AG09319 (cell line): ENCODE measurements around the gene CSF2.
"Not testable (repeated sequence)": the region's sequence is repeated elsewhere in the genome, so short reads cannot be mapped to it uniquely, and the experiment has no call there.

Source experiments
- DNase-seq: peaks from one replicate; pipeline ENCODE4 v3.0.0-alpha.2; 2010; ENCODE audit warnings: low read depth; ENCODE audit errors: extremely low read depth
- TF ChIP-seq, protein P1 (sequence below): IDR thresholded peaks from 2 replicates; pipeline ENCODE4 v1.5.1; 2011; ENCODE audit warnings: low read depth, mild to moderate bottlenecking, inconsistent platforms, low read length, moderate library complexity

CSF2 gene

DNA sequence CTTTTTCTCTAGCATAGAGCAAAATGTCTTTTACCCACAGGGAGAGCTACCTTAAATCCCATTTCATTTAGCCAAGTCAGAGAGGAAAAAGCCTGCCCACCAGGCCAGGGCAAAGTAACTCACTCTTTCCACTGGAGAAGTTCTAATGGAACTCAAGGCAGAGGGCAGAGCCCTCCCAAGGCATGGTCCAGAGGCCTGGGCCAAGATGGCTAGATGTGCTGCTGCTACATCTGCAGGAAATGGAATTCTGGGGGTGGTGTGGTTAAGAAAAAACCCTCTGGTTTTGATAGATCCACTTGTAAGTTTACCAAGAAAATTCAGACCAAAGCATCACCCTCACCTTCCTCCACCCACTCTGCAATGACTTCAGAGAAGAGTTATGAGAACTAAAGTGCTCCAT is 37.3 kb downstream of the CSF2 start:
- TF ChIP-seq, protein P1, sequence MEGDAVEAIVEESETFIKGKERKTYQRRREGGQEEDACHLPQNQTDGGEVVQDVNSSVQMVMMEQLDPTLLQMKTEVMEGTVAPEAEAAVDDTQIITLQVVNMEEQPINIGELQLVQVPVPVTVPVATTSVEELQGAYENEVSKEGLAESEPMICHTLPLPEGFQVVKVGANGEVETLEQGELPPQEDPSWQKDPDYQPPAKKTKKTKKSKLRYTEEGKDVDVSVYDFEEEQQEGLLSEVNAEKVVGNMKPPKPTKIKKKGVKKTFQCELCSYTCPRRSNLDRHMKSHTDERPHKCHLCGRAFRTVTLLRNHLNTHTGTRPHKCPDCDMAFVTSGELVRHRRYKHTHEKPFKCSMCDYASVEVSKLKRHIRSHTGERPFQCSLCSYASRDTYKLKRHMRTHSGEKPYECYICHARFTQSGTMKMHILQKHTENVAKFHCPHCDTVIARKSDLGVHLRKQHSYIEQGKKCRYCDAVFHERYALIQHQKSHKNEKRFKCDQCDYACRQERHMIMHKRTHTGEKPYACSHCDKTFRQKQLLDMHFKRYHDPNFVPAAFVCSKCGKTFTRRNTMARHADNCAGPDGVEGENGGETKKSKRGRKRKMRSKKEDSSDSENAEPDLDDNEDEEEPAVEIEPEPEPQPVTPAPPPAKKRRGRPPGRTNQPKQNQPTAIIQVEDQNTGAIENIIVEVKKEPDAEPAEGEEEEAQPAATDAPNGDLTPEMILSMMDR = no peak
- DNase-seq = no peak

DNA sequence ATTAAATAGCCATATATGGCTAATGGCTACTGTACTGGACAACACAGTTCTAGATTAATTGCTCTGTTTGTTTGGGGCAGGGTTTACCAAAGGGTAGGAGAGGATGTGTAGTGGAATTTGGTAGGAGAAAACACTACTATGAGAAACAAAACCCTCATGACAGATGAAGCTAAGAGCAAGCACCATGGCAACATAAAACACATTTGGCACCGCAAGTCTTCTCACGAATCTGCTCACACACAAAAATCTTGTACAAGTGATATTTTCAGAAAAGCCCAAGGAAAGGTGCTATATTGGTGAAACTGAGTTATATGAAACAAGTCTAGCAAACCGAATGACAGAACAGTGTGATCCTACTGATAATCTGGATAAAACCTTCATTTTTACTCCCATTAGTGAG is 38.5 kb downstream of the CSF2 start:
- no peak for DNase-seq

DNA sequence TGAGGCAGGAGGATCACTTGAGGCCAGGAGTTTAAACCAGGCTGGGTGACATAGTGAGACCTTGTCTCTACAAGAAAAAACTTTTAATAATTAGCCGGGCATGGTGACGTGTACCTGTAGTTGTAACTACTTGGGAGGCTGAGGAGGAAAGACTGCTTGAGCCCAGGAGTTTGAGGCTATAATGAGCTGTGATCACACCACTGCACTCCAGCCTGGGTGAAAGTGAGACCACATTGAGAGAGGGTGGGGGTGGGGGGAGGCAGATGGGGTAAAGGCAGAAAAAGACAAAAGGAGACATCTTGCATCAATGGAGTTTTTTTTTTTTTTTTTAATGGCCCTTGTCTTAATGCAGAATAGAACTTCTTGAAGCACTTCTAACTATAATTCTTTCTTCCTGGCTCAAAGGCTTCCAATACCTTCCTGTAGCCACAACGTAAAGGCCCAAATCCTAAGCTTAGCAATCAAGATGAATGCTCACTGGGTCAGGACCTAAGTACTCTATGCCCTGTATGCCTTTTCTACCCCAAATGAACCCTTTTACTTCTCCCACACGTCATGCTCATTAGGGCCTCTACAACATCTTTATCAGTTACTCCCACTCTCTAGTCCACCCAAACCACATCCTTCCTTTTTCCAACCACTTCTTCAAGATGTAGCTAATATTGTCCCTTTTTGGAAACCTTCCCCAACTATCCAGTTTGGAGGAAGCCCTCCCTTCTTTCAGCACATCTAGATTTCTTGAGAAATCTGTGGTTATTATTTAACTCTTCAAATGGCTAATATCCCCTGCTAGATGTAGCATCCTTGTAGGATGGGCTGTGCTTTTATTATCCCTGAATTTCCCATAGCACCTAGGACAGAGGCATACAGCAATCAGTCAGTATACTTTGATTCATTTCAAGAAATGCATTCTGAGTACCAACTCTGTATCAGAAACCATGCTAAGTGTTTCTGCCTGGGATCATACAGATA is 40.8 kb downstream of the CSF2 start:
- DNase-seq = no peak
- TF ChIP-seq, protein P1 = no peak

More for the DNA sequence above, 38.5 kb downstream of the CSF2 start:
- TF ChIP-seq, protein P1 = no peak

DNA sequence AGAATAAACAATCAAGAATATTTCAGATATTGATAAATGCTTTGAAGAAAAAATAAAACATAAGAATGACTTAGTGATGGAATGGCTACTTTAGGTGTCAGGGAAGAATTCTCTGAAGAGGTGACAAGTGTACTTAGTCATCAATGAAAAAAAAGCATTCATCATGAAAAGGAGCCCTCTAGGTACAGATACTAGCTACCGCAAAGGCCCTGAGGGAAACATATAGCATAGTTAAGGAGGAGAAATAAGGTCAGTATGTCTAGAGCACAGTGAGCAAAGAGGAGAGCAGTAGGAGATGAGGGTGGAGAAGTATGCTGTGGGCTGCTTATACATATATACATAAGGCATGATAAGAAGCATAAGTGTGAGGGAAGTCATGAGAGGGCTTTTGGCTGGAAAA is 41.8 kb downstream of the CSF2 start:
- DNase-seq = no peak

DNA sequence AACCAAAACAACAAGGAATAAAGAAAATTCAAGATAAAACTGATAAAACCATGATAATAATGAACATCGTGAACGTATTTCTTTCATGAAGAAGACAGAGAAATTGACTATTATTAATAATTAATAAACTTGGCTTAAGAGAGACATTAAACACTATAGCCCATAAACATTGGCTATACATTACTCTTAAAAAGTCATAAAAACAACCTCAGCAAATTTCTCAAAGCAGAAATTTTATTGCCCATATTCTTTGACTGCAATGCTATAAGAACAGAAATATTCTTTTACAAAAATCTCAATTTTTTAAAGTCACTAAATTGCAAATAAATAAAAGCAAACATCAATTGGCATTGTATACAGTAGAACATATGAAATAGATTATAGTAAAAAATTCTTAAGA is 42.5 kb downstream of the CSF2 start:
- TF ChIP-seq, protein P1 = no peak
- no peak for DNase-seq

More for the DNA sequence above, 41.8 kb downstream of the CSF2 start:
- TF ChIP-seq, protein P1 = no peak

DNA sequence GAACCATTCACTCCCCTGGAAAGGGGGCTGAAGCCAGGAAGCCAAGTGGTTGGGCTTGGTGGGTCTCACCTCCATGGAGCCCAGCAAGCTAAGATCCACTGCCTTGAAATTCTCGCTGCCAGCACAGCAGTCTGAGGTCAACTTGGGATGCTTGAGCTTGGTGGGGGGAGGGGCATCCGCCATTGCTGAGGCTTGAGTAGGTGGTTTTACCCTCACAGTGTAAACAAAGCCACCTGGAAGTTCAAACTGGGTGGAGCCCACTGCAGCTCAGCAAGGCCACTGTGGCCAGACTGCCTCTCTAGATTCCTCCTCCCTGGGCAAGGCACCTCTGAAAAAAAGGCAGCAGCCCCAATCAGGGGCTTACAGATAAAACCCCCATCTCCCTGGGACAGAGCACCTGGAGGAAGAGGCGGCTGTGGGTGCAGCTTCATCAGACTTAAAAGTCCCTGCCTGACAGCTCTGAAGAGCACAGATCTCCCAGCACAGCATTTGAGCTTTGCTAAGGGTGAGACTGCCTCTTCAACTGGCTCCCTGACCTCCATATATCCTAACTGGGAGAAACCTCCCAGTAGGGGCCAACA is 43.4 kb downstream of the CSF2 start:
- DNase-seq = not testable (repeated sequence)

DNA sequence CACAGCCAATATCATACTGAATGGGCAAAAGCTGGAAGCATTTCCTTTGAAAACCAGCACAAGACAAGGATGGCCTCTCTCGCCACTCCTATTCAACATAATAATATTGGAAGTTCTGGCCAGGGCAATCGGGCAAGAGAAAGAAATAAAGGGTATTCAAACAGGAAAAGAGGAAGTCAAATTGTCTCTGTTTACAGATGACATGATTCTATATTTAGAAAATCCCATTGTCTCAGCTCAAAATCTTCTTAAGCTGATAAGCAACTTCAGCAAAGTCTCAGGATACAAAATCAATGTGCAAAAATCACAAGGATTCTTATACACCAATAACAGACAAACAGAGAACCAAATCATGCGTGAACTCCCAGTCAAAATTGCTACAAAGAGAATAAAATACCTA is 47.1 kb downstream of the CSF2 start:
- DNase-seq = not testable (repeated sequence)

DNA sequence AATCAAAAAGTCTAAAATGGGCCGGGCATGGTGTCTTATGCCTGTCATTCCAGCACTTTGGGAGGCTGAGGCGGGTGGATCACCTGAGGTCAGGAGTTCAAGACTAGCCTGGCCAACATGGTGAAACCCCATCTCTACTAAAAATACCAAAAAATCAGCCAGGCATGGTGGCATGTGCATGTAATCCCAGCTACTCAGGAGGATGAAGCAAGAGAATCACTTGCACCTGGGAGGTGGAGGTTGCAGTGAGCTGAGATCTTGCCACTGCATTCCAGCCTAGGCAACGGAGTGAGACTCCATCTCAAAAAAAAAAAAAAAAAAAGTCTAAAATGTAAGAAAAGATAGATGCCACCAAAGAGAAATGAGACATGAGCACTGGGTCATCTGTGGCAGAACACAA is 49.4 kb downstream of the CSF2 start:
- DNase-seq = not testable (repeated sequence)

DNA sequence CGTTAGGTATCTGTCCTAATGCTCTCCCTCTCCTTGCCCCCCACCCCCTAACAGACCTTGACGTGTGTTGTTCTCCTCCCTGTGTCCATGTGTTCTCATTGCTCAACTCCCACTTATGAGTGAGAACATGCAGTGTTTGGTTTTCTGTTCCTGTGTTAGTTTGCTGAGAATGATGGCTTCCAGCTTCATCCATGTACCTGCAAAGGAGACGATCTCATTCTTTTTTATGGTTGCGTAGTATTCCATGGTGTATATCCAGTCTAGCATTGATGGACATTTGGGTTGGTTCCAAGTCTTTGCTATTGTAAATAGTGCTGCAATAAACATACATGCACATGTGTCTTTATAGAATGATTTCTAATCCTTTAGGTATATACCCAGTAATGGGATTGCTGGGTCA is 50.0 kb downstream of the CSF2 start:
- DNase-seq = not testable (repeated sequence)
